Peyer's patch (tissue), 4 donors: ENCODE measurements around the gene CD28. TPM values are rescaled to one million over a fixed set of nuclear protein-coding genes. Genes with fewer than 3 reads are reported as not detected.
A peak's percentile ranks its signal among the peaks of the same experiment; 100 is the strongest.

Experiments
- DNase-seq, 3 donors: peaks; one replicate each; pipeline ENCODE4 v3.0.0-alpha.2; 2017 to 2019
- H3K27ac ChIP-seq, 4 donors: fragments of 200-600 bp; sonication (generic); one replicate each; pipeline ENCODE4 v1.5.1; 2016 to 2019
- H3K27me3 ChIP-seq, 2 donors: fragments of 200-600 bp; sonication (generic); one replicate each; pipeline ENCODE4 v1.5.1; 2019
- H3K36me3 ChIP-seq, 3 donors: fragments of 200-600 bp; sonication (generic); one replicate each; pipeline ENCODE4 v1.5.1; 2016 to 2019
- H3K4me1 ChIP-seq, 4 donors: fragments of 200-600 bp; sonication (generic); one replicate each; pipeline ENCODE4 v1.5.1; 2016 to 2019
- H3K4me3 ChIP-seq, 4 donors: fragments of 200-600 bp; sonication (generic); 1 replicate in 3 of 4; 2 replicates in 1 of 4; pipeline ENCODE4 v1.5.1; 2016 to 2019; ENCODE audit warnings: mild to moderate bottlenecking in 1 of 4
- H3K9me3 ChIP-seq, 4 donors: fragments of 200-600 bp; sonication (generic); one replicate each; pipeline ENCODE4 v1.5.1; 2016 to 2019; ENCODE audit warnings: mild to moderate bottlenecking in 1 of 4
- CTCF ChIP-seq, 6 experiments: fragments of 450-650 bp in 4 of 6; fragments of 200-600 bp in 2 of 6; sonication (generic) in 1 of 6; IDR thresholded peaks; one replicate each; pipeline ENCODE4 v1.5.1; 2017 to 2019; ENCODE audit warnings: antibody characterized with exemption in 6 of 6, mild to moderate bottlenecking in 3 of 6, moderate library complexity in 1 of 6
- POLR2A ChIP-seq, 2 donors: fragments of 450-650 bp; IDR thresholded peaks; one replicate each; pipeline ENCODE4 v1.5.1; 2017; ENCODE audit warnings: antibody characterized with exemption in 2 of 2, mild to moderate bottlenecking in 2 of 2, moderate library complexity in 2 of 2
- total RNA-seq, 4 donors: library from RNA; depleted of rRNA; stranded (reverse); fragments of >200 nt; gene quantifications; one replicate each; pipeline ENCODE4 v1.1.0, GENCODE V29; 2016

CD28 gene
- total RNA-seq, 4 donors from 2014 or later, result 0.53 to 5.0 (median 0.76) TPM

- peak overlapping the region in 1 of 4 donors; percentile 39 for H3K27ac ChIP-seq
- DNase-seq, result no peak
- TF ChIP-seq POLR2A (IDR thresholded peaks at IDR 0.05) (no peak), CTCF (IDR thresholded peaks at IDR 0.05) (no peak)
- no peaks in the 10 kb centered on the region for H3K4me1 ChIP-seq
- H3K9me3 ChIP-seq, result no peaks in the 10 kb centered on the region
- H3K4me3 ChIP-seq, result no peak overlapping the region
- no peaks in the 10 kb centered on the region for H3K27me3 ChIP-seq
- no peaks in the 10 kb centered on the region for H3K36me3 ChIP-seq
Observed at GRCh38 chr2:203732092-203732952, 25.9 kb downstream of the CD28 start.

DNA sequence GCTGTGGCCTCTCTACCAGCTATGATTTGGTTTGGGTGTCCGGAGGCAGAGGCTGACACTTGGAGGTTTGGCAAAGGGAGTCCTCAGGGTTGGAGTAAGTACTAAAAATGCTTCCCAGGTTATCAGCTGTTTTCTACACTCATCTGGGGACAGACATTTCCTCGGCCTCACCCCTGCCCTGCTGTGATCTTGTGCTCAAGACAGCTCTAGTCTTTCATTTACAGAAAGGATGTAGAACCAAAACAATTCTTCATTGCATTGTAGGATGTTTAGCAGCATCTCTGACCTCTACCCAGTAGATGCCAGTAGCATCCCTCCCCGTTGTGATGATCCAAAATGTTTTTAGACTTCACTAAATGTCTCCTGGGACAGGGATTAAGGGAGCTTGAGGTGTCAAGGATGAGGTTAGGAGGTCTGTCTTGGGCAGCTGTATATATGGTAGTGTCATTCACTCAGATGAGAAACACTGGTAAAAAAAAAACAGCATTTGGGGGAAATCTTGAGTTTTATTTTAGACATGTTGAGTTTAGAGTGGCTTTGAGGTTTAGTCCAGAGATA is 26.6 kb downstream of the CD28 start:
- Histone ChIP-seq H3K9me3 (no peaks in the 10 kb centered on the region), H3K27ac (peak overlapping the region in 1 of 4 donors; percentile 39), H3K36me3 (no peaks in the 10 kb centered on the region), H3K4me1 (no peaks in the 10 kb centered on the region), H3K27me3 (no peaks in the 10 kb centered on the region), H3K4me3 (no peak overlapping the region)
- TF ChIP-seq CTCF (IDR thresholded peaks at IDR 0.05) (no peak), POLR2A (IDR thresholded peaks at IDR 0.05) (no peak)
- DNase-seq, result no peak

- H3K27me3 ChIP-seq, result no peaks in the 10 kb centered on the region
- no peak for DNase-seq
- H3K27ac ChIP-seq, result peak overlapping the region in 2 of 4 donors; percentile 2 to 39
- H3K4me1 ChIP-seq, result no peaks in the 10 kb centered on the region
- no peaks in the 10 kb centered on the region for H3K36me3 ChIP-seq
- TF ChIP-seq POLR2A (IDR thresholded peaks at IDR 0.05), result no peak
- no peak for TF ChIP-seq CTCF (IDR thresholded peaks at IDR 0.05)
- H3K4me3 ChIP-seq, result no peak overlapping the region
- H3K9me3 ChIP-seq, result no peaks in the 10 kb centered on the region
Observed at GRCh38 chr2:203733684-203734083, 27.2 kb downstream of the CD28 start.

GRCh38 chr2:203734276-203734983 is 28.0 kb downstream of the CD28 start:
- Histone ChIP-seq H3K36me3 (no peaks in the 10 kb centered on the region), H3K9me3 (no peaks in the 10 kb centered on the region), H3K27ac (no peak overlapping the region), H3K4me1 (no peaks in the 10 kb centered on the region), H3K4me3 (no peak overlapping the region), H3K27me3 (no peaks in the 10 kb centered on the region)
- DNase-seq, result no peak
- TF ChIP-seq POLR2A (IDR thresholded peaks at IDR 0.05) (no peak), CTCF (IDR thresholded peaks at IDR 0.05) (no peak)

GRCh38 chr2:203737360-203737759 is 30.9 kb downstream of the CD28 start:
- DNase-seq, result no peak
- Histone ChIP-seq H3K36me3 (no peaks in the 10 kb centered on the region), H3K27me3 (no peaks in the 10 kb centered on the region), H3K27ac (peak overlapping the region in 1 of 4 donors; percentile 40), H3K4me1 (no peaks in the 10 kb centered on the region), H3K4me3 (no peak overlapping the region), H3K9me3 (no peaks in the 10 kb centered on the region)
- TF ChIP-seq CTCF (IDR thresholded peaks at IDR 0.05), result no peak
